Activated effector memory CD4-positive, alpha-beta T cell treated with Interleukin-2 at 50 U/mL for 16 hours (primary cell): ENCODE data around the gene KPNA5.
"Not testable (repeated sequence)": the region's sequence is repeated elsewhere in the genome, so short reads cannot be mapped to it uniquely, and the experiment has no call there.

Source experiments
- DNase-seq: peaks from one replicate; pipeline ENCODE4 v3.0.0-alpha.2; 2020

Gene KPNA5

GRCh38 chr6:116680880-116681672, at the start of gene KPNA5:
Gene KPNA5, plus strand, starts transcription at chr6:116681211. Its CDS starts 124 bp downstream, at chr6:116681335.
- DNase-seq, result peak; percentile 88

- DNase-seq, result no peak
These were observed 49.5 kb upstream of the KPNA5 start for GRCh38 chr6:116631379-116631990.

- no peak for DNase-seq
These were observed 47.3 kb upstream of the KPNA5 start for GRCh38 chr6:116633685-116634084.

GRCh38 chr6:116648156-116648555, 32.9 kb upstream of the KPNA5 start:
- no peak for DNase-seq

- DNase-seq, result no peak
These were observed 31.9 kb upstream of the KPNA5 start for GRCh38 chr6:116649129-116649528.

- no peak for DNase-seq
These were observed 29.1 kb upstream of the KPNA5 start for GRCh38 chr6:116651916-116652315.

- DNase-seq, result no peak
These were observed 19.4 kb upstream of the KPNA5 start for GRCh38 chr6:116661594-116661993.

- DNase-seq, result no peak
These were observed 18.8 kb upstream of the KPNA5 start for GRCh38 chr6:116662202-116662601.

- no peak for DNase-seq
These were observed 17.7 kb upstream of the KPNA5 start for GRCh38 chr6:116663308-116663707.

GRCh38 chr6:116664169-116664568, 16.8 kb upstream of the KPNA5 start:
- DNase-seq, result not testable (repeated sequence)

GRCh38 chr6:116665464-116665863, 15.5 kb upstream of the KPNA5 start:
- DNase-seq, result no peak

- DNase-seq, result no peak
These were observed 14.1 kb upstream of the KPNA5 start for GRCh38 chr6:116666869-116667268.

GRCh38 chr6:116667623-116668022, 13.4 kb upstream of the KPNA5 start:
- DNase-seq, result no peak

- DNase-seq, result no peak
These were observed 8.7 kb upstream of the KPNA5 start for GRCh38 chr6:116672306-116672705.

GRCh38 chr6:116676021-116676420, 5.0 kb upstream of the KPNA5 start:
- no peak for DNase-seq

GRCh38 chr6:116682334-116682712, 1.3 kb downstream of the KPNA5 start:
- no peak for DNase-seq

GRCh38 chr6:116685437-116685993, 4.5 kb downstream of the KPNA5 start:
- DNase-seq, result no peak

GRCh38 chr6:116686475-116687101, 5.6 kb downstream of the KPNA5 start:
- not testable (repeated sequence) for DNase-seq

- no peak for DNase-seq
These were observed 10.1 kb downstream of the KPNA5 start for GRCh38 chr6:116691154-116691553.

- not testable (repeated sequence) for DNase-seq
These were observed 11.9 kb downstream of the KPNA5 start for GRCh38 chr6:116692873-116693272.

- not testable (repeated sequence) for DNase-seq
These were observed 12.3 kb downstream of the KPNA5 start for GRCh38 chr6:116693275-116693674.

- DNase-seq, result no peak
These were observed 14.4 kb downstream of the KPNA5 start for GRCh38 chr6:116695401-116695800.

GRCh38 chr6:116697480-116697879, 16.5 kb downstream of the KPNA5 start:
- DNase-seq, result no peak

- not testable (repeated sequence) for DNase-seq
These were observed 22.9 kb downstream of the KPNA5 start for GRCh38 chr6:116703888-116704287.
